Activated T-helper 2 cell treated with anti-CD3 and anti-CD28 coated beads, Interferon-gamma antibody, Interleukin-2, Interleukin-4, amounts not matched to agents 10 μg/mL and 5 μg/mL and 100 μg/mL, durations not matched to agents 14 hours and 24 hours and 36 hours (primary cell): ENCODE results near the gene C8B. TPM values are rescaled to one million over a fixed set of nuclear protein-coding genes. Genes with fewer than 3 reads are reported as not detected.

Experiments
- DNase-seq: peaks from one replicate; pipeline ENCODE4 v3.0.0; 2021; ENCODE audit warnings: low spot score
- H3K27ac Mint-ChIP-seq: one replicate; pipeline ENCODE4 v1.8.0; 2021; ENCODE audit warnings: mixed read lengths
- H3K27me3 Mint-ChIP-seq: one replicate; pipeline ENCODE4 v1.8.0; 2021; ENCODE audit warnings: low read depth, mixed read lengths
- H3K36me3 Mint-ChIP-seq: one replicate; pipeline ENCODE4 v1.8.0; 2021; ENCODE audit warnings: low read depth, mixed read lengths
- H3K4me1 Mint-ChIP-seq: one replicate; pipeline ENCODE4 v1.8.0; 2021; ENCODE audit warnings: low read depth, mixed read lengths
- H3K4me3 Mint-ChIP-seq: one replicate; pipeline ENCODE4 v1.8.0; 2021; ENCODE audit warnings: low read depth, mild to moderate bottlenecking, moderate library complexity, mixed read lengths
- H3K9me3 Mint-ChIP-seq: one replicate; pipeline ENCODE4 v1.8.0; 2021; ENCODE audit warnings: mixed read lengths
- intact Hi-C: fragments of 100-400 bp; cut with micrococcal nuclease; formaldehyde crosslinking; loops from one replicate; pipeline ENCODE4 v1.15.1; 2023
- total RNA-seq: library from RNA; stranded (reverse); gene quantifications from 2 replicates; pipeline ENCODE4 v1.2.3, GENCODE V29; 2022

Gene C8B
- total RNA-seq, 1 donor from 2014 or later, result not detected

GRCh38 chr1:56986397-56986796 lies 20.6 kb upstream of the C8B start:
- H3K36me3 Mint-ChIP-seq, result no peaks in the 10 kb centered on the region
- intact Hi-C loops, result no loop called here
- no peak overlapping the region for H3K27ac Mint-ChIP-seq
- H3K9me3 Mint-ChIP-seq, result no peaks in the 10 kb centered on the region
- no peak overlapping the region for H3K4me3 Mint-ChIP-seq
- no peaks in the 10 kb centered on the region for H3K4me1 Mint-ChIP-seq
- H3K27me3 Mint-ChIP-seq, result no peaks in the 10 kb centered on the region
- no peak for DNase-seq

GRCh38 chr1:56985857-56986256 lies 20.0 kb upstream of the C8B start:
- H3K4me1 Mint-ChIP-seq, result no peaks in the 10 kb centered on the region
- H3K27ac Mint-ChIP-seq, result no peak overlapping the region
- DNase-seq, result no peak
- no peaks in the 10 kb centered on the region for H3K9me3 Mint-ChIP-seq
- intact Hi-C loops, result no loop called here
- no peaks in the 10 kb centered on the region for H3K27me3 Mint-ChIP-seq
- no peak overlapping the region for H3K4me3 Mint-ChIP-seq
- no peaks in the 10 kb centered on the region for H3K36me3 Mint-ChIP-seq

GRCh38 chr1:56983484-56983883 lies 17.7 kb upstream of the C8B start:
- intact Hi-C loops, result no loop called here
- Mint-ChIP-seq H3K9me3 (no peaks in the 10 kb centered on the region), H3K4me3 (no peak overlapping the region)

GRCh38 chr1:56979986-56980755 lies 14.4 kb upstream of the C8B start:
- no peak for DNase-seq
- Mint-ChIP-seq H3K4me3 (no peak overlapping the region), H3K27ac (no peak overlapping the region), H3K9me3 (no peaks in the 10 kb centered on the region), H3K4me1 (no peaks in the 10 kb centered on the region), H3K36me3 (no peaks in the 10 kb centered on the region), H3K27me3 (no peaks in the 10 kb centered on the region)
- intact Hi-C loops, result no loop called here

More at GRCh38 chr1:56983484-56983883, 17.7 kb upstream of the C8B start:
- Mint-ChIP-seq H3K27ac (no peak overlapping the region), H3K36me3 (no peaks in the 10 kb centered on the region), H3K4me1 (no peaks in the 10 kb centered on the region), H3K27me3 (no peaks in the 10 kb centered on the region)
- no peak for DNase-seq

GRCh38 chr1:56978819-56979218 lies 13.0 kb upstream of the C8B start:
- H3K4me1 Mint-ChIP-seq, result no peaks in the 10 kb centered on the region
- H3K4me3 Mint-ChIP-seq, result no peak overlapping the region
- intact Hi-C loops, result no loop called here
- no peaks in the 10 kb centered on the region for H3K27me3 Mint-ChIP-seq
- no peak overlapping the region for H3K27ac Mint-ChIP-seq
- H3K36me3 Mint-ChIP-seq, result no peaks in the 10 kb centered on the region
- no peaks in the 10 kb centered on the region for H3K9me3 Mint-ChIP-seq
- no peak for DNase-seq

GRCh38 chr1:56977910-56978309 lies 12.1 kb upstream of the C8B start:
- intact Hi-C loops, result no loop called here

GRCh38 chr1:56975446-56975845 lies 9.6 kb upstream of the C8B start:
- intact Hi-C loops, result no loop called here
- Mint-ChIP-seq H3K27ac (no peak overlapping the region), H3K4me3 (no peak overlapping the region), H3K4me1 (no peaks in the 10 kb centered on the region), H3K36me3 (no peaks in the 10 kb centered on the region), H3K27me3 (no peaks in the 10 kb centered on the region), H3K9me3 (no peaks in the 10 kb centered on the region)
- DNase-seq, result no peak

More at GRCh38 chr1:56977910-56978309, 12.1 kb upstream of the C8B start:
- no peak for DNase-seq
- no peaks in the 10 kb centered on the region for H3K4me1 Mint-ChIP-seq
- no peaks in the 10 kb centered on the region for H3K36me3 Mint-ChIP-seq
- H3K27ac Mint-ChIP-seq, result no peak overlapping the region
- H3K4me3 Mint-ChIP-seq, result no peak overlapping the region
- no peaks in the 10 kb centered on the region for H3K9me3 Mint-ChIP-seq
- no peaks in the 10 kb centered on the region for H3K27me3 Mint-ChIP-seq

- no peaks in the 10 kb centered on the region for H3K27me3 Mint-ChIP-seq
- no peaks in the 10 kb centered on the region for H3K36me3 Mint-ChIP-seq
- no peaks in the 10 kb centered on the region for H3K4me1 Mint-ChIP-seq
- H3K4me3 Mint-ChIP-seq, result no peak overlapping the region
- no peaks in the 10 kb centered on the region for H3K9me3 Mint-ChIP-seq
- DNase-seq, result no peak
- intact Hi-C loops, result no loop called here
- H3K27ac Mint-ChIP-seq, result no peak overlapping the region
These were observed 8.3 kb upstream of the C8B start for GRCh38 chr1:56973923-56974742.

- Mint-ChIP-seq H3K27me3 (no peaks in the 10 kb centered on the region), H3K9me3 (no peaks in the 10 kb centered on the region), H3K36me3 (no peaks in the 10 kb centered on the region), H3K27ac (no peak overlapping the region), H3K4me1 (no peaks in the 10 kb centered on the region), H3K4me3 (no peak overlapping the region)
- DNase-seq, result no peak
- intact Hi-C loops, result no loop called here
These were observed 7.2 kb upstream of the C8B start for GRCh38 chr1:56972976-56973375.

GRCh38 chr1:56970280-56970679 lies 4.5 kb upstream of the C8B start:
- H3K36me3 Mint-ChIP-seq, result no peaks in the 10 kb centered on the region
- no peak for DNase-seq
- no peaks in the 10 kb centered on the region for H3K9me3 Mint-ChIP-seq
- H3K27me3 Mint-ChIP-seq, result no peaks in the 10 kb centered on the region
- no peak overlapping the region for H3K4me3 Mint-ChIP-seq
- H3K4me1 Mint-ChIP-seq, result no peaks in the 10 kb centered on the region
- intact Hi-C loops, result no loop called here
- H3K27ac Mint-ChIP-seq, result no peak overlapping the region

- H3K27ac Mint-ChIP-seq, result no peak overlapping the region
- intact Hi-C loops, result no loop called here
- no peak overlapping the region for H3K4me3 Mint-ChIP-seq
- no peaks in the 10 kb centered on the region for H3K9me3 Mint-ChIP-seq
- no peaks in the 10 kb centered on the region for H3K36me3 Mint-ChIP-seq
- DNase-seq, result no peak
- H3K4me1 Mint-ChIP-seq, result no peaks in the 10 kb centered on the region
- no peaks in the 10 kb centered on the region for H3K27me3 Mint-ChIP-seq
These were observed 3.2 kb upstream of the C8B start for GRCh38 chr1:56968878-56969495.

- no peak for DNase-seq
- H3K4me3 Mint-ChIP-seq, result no peak overlapping the region
- H3K36me3 Mint-ChIP-seq, result no peaks in the 10 kb centered on the region
- intact Hi-C loops, result no loop called here
- no peaks in the 10 kb centered on the region for H3K4me1 Mint-ChIP-seq
- H3K27ac Mint-ChIP-seq, result no peak overlapping the region
- no peaks in the 10 kb centered on the region for H3K27me3 Mint-ChIP-seq
- H3K9me3 Mint-ChIP-seq, result no peaks in the 10 kb centered on the region
These were observed 2.4 kb upstream of the C8B start for GRCh38 chr1:56967900-56968832.
